Fibroblast of mammary gland (primary cell): ENCODE measurements around the gene LCE5A.
A peak's percentile ranks its signal among the peaks of the same experiment; 100 is the strongest.

Experiments
- DNase-seq: peaks from one replicate; pipeline ENCODE4 v3.0.0-alpha.2; 2010; ENCODE audit warnings: low read depth
- H3K4me3 ChIP-seq: 2 replicates; pipeline ENCODE4 v1.5.1; 2011; ENCODE audit warnings: low read depth, mild to moderate bottlenecking, low read length, moderate library complexity; ENCODE audit not compliant: control insufficient read depth
- TF ChIP-seq, protein P1 (sequence below): conservative IDR thresholded peaks from 2 replicates; pipeline ENCODE4 v1.5.1; 2011; ENCODE audit warnings: low read depth, low read length, inconsistent platforms; ENCODE audit not compliant: control insufficient read depth, insufficient read depth

The LCE5A gene

DNA sequence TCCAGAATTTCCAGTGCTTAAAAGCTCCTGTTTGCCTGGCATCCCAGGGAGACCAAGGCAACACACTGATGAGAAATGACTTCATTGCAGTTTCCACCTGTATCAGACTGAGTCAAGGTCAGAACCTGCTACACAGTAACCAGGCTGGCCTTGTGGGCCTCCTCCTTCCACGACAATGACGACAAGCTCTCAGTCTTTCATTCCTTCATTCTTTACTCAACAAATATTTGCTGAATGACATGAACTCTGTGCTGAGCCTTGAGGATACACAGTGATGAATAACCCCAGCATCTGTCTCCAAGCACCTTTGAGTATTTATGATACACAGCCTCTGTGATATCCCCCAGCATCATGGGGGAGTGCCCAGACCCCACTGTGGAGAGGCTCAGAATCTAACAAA, 8.9 kb upstream of the LCE5A start:
- TF ChIP-seq, protein P1, sequence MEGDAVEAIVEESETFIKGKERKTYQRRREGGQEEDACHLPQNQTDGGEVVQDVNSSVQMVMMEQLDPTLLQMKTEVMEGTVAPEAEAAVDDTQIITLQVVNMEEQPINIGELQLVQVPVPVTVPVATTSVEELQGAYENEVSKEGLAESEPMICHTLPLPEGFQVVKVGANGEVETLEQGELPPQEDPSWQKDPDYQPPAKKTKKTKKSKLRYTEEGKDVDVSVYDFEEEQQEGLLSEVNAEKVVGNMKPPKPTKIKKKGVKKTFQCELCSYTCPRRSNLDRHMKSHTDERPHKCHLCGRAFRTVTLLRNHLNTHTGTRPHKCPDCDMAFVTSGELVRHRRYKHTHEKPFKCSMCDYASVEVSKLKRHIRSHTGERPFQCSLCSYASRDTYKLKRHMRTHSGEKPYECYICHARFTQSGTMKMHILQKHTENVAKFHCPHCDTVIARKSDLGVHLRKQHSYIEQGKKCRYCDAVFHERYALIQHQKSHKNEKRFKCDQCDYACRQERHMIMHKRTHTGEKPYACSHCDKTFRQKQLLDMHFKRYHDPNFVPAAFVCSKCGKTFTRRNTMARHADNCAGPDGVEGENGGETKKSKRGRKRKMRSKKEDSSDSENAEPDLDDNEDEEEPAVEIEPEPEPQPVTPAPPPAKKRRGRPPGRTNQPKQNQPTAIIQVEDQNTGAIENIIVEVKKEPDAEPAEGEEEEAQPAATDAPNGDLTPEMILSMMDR, result no peak
- DNase-seq, result no peak
- no peak overlapping the region for H3K4me3 ChIP-seq

DNA sequence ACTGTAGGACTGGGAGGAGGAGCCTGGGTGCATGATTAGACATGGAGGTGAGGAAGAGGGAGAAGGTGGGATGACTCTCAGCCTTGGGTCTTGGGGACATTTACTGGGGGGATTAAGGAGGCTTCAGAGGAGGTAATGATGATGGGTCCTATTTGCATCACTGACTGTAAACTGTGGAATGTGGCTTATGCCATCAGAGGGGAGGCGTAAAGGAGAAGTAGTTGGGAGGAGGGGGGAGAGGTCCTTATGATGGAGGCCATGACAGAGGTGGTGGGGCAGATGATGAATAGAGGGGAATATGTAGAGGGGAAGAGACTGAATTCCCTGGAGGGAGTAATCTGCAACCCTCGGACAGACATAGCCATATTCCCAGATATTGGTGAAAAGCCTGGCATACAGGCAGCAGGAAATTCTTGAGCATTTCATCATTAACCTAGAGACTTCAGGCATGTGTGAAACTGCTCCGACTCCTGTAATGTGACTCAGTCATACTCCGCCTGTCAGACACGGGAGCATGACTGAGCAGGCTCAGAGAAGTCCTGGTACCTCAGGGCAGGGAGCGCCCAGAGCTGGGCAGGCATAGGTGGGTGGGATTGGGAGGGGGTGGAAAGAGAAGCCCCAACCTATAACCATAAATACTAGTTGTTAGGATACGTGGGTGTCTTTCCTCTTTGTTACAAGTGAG, 8.0 kb upstream of the LCE5A start:
- TF ChIP-seq, protein P1, result no peak
- peak; percentile 35 for DNase-seq
- no peak overlapping the region for H3K4me3 ChIP-seq

DNA sequence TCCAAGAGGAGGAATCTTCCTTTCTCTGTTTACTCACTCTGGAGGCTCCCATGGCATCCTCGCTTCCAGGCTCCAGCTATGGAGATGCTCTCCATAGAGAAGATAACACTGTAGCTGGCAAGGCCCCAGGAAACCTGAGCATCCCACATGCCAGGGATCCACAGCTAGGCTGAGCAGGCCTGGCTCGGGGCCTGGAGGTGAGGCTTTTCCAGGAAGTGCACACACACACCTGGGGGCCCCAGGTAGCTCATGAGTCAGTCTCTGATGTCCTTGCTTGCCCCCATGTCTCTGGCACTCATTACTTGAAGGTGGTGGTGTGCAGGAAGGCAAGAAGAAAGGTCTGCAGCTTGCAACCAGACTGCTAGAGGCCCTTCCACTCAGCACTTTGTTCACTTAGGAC, 5.5 kb upstream of the LCE5A start:
- TF ChIP-seq, protein P1, result no peak
- no peak for DNase-seq
- no peak overlapping the region for H3K4me3 ChIP-seq

DNA sequence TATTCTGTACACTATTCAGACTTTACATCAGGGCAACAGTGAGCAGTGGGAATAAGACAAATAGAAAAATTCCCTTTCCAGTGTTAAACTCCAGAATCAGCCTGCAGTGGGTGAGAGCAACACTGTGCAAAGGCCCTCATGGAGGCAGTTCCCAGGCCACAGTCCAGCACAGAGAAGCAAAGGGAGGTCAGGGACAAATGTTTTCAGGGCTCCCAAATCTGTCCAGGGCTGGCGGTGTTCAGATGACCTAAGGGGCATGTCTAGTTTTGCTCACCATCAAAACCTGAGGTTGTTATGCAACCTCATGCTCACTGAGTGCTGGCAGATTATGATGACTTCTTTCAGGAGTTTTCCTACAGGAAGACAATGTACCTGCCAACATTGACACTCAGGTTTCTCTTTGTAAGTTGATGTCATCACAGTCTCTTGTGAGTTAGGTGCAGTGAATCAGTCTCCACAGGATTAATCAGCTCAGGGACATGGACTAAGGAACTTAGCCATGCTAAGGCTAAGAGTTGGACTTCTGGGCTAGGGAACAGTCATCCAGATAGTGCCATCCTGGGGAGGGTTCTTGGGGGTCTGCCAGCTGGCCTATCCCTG, 3.6 kb upstream of the LCE5A start:
- no peak overlapping the region for H3K4me3 ChIP-seq
- no peak for DNase-seq
- TF ChIP-seq, protein P1, result no peak

DNA sequence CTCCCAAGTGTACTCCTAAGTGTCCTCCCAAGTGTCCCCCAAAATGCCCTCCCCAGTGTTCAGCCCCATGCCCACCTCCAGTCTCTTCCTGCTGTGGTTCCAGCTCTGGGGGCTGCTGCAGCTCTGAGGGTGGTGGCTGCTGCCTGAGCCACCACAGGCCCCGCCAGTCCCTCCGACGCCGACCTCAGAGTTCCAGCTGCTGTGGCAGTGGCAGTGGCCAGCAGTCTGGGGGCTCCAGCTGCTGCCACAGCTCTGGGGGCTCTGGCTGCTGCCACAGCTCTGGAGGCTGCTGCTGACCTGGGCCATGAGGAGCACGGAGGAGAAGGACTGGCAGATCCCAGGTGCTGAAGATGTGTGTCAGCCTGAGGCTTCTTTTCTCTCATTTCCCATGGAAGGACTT, 993 bp downstream of the LCE5A start:
- no peak for DNase-seq
- H3K4me3 ChIP-seq, result no peak overlapping the region
- TF ChIP-seq, protein P1, result no peak

DNA sequence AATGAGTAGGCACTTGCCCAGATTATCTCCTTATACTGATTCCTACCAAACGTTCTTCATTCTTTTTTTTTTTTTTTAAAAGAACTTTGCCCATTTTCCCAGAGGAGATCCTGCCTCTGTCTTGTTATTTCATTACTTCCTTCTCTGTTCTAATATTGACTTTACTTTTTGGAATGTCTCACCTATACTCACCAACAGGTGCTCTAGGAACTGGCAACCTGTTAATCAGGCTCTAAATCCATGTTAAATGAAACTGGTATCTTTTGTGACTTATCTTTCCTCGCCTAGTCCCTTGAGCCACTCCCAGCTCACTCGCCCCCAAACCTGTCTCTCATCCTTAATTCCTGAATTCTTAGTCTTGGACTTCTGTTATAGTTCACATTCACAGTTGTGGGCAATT, 2.5 kb downstream of the LCE5A start:
- H3K4me3 ChIP-seq, result no peak overlapping the region
- TF ChIP-seq, protein P1, result no peak
- DNase-seq, result no peak
